H9 (cell line): ENCODE measurements around the gene PTPN11. TPM values are rescaled to one million over a fixed set of nuclear protein-coding genes. Genes with fewer than 3 reads are reported as not detected.

Source experiments
- DNase-seq: peaks from one replicate; pipeline ENCODE4 v3.0.0-alpha.2; 2017
- H2AFZ ChIP-seq: one replicate; pipeline ENCODE4 v1.6.1; 2013; ENCODE audit warnings: mild to moderate bottlenecking, low read length, control low read depth, moderate library complexity
- H2AK5ac ChIP-seq: 2 replicates; pipeline ENCODE4 v1.6.1; 2013; ENCODE audit warnings: low read length, control low read depth, mixed read lengths; ENCODE audit not compliant: insufficient read length
- H2BK120ac ChIP-seq: one replicate; pipeline ENCODE4 v1.6.1; 2013; ENCODE audit warnings: low read depth, mild to moderate bottlenecking, low read length, control low read depth, inconsistent platforms; ENCODE audit not compliant: poor library complexity, severe bottlenecking
- H2BK12ac ChIP-seq: 2 replicates; pipeline ENCODE4 v1.6.1; 2013; ENCODE audit warnings: low read length, control low read depth, mixed read lengths, low read depth; ENCODE audit not compliant: insufficient read length
- H2BK15ac ChIP-seq: 2 replicates; pipeline ENCODE4 v1.6.1; 2013; ENCODE audit warnings: low read depth, low read length, control low read depth
- H2BK20ac ChIP-seq: one replicate; pipeline ENCODE4 v1.6.1; 2013; ENCODE audit warnings: low read depth, mild to moderate bottlenecking, low read length, control low read depth, inconsistent platforms; ENCODE audit not compliant: poor library complexity, severe bottlenecking
- H2BK5ac ChIP-seq: 2 replicates; pipeline ENCODE4 v1.6.1; 2013; ENCODE audit warnings: low read length, control low read depth, mixed read lengths; ENCODE audit not compliant: insufficient read length
- H3K14ac ChIP-seq: 2 replicates; pipeline ENCODE4 v1.6.1; 2013; ENCODE audit warnings: low read length, control low read depth; ENCODE audit not compliant: insufficient read depth
- H3K18ac ChIP-seq: 2 replicates; pipeline ENCODE4 v1.6.1; 2013; ENCODE audit warnings: low read depth, mild to moderate bottlenecking, mixed read lengths, low read length, control low read depth; ENCODE audit not compliant: insufficient read length
- H3K23ac ChIP-seq: 2 replicates; pipeline ENCODE4 v1.6.1; 2013; ENCODE audit warnings: low read length, control low read depth, mixed read lengths, low read depth; ENCODE audit not compliant: insufficient read length
- H3K23me2 ChIP-seq: 2 replicates; pipeline ENCODE4 v1.6.1; 2013; ENCODE audit warnings: low read depth, mild to moderate bottlenecking, mixed read lengths, low read length, control low read depth; ENCODE audit not compliant: insufficient read length, poor library complexity, severe bottlenecking
- H3K27ac ChIP-seq: 2 replicates; pipeline ENCODE4 v1.5.1; 2013; ENCODE audit warnings: low read length, control low read depth, mixed read lengths, low read depth; ENCODE audit not compliant: insufficient read length
- H3K27me3 ChIP-seq: 2 replicates; pipeline ENCODE4 v1.6.1; 2013; ENCODE audit warnings: low read length, control low read depth, inconsistent platforms; ENCODE audit not compliant: insufficient read depth
- H3K4ac ChIP-seq: 2 replicates; pipeline ENCODE4 v1.6.1; 2013; ENCODE audit warnings: low read depth, mild to moderate bottlenecking, control low read depth, inconsistent platforms, low read length, moderate library complexity
- H3K4me1 ChIP-seq: 2 replicates; pipeline ENCODE4 v1.6.1; 2013; ENCODE audit warnings: low read length, control low read depth, inconsistent platforms; ENCODE audit not compliant: insufficient read depth
- H3K4me2 ChIP-seq: 2 replicates; pipeline ENCODE4 v1.6.1; 2013; ENCODE audit warnings: low read length, control low read depth, mixed read lengths; ENCODE audit not compliant: insufficient read length, insufficient read depth
- H3K56ac ChIP-seq: 2 replicates; pipeline ENCODE4 v1.6.1; 2013; ENCODE audit warnings: low read depth, mild to moderate bottlenecking, mixed read lengths, low read length, control low read depth; ENCODE audit not compliant: insufficient read length
- H3K79me1 ChIP-seq: 2 replicates; pipeline ENCODE4 v1.6.1; 2013; ENCODE audit warnings: low read depth, mild to moderate bottlenecking, moderate library complexity, low read length, control low read depth, inconsistent platforms; ENCODE audit not compliant: insufficient read depth, poor library complexity, severe bottlenecking
- H3K79me2 ChIP-seq: 2 replicates; pipeline ENCODE4 v1.6.1; 2013; ENCODE audit warnings: low read length, control low read depth, inconsistent platforms; ENCODE audit not compliant: insufficient read depth
- H3K9ac ChIP-seq: 2 replicates; pipeline ENCODE4 v1.6.1; 2013; ENCODE audit warnings: low read length, control low read depth, mixed read lengths; ENCODE audit not compliant: insufficient read length; ENCODE audit errors: extremely low read depth
- H3K9me3 ChIP-seq: one replicate; pipeline ENCODE4 v1.6.1; 2013; ENCODE audit warnings: low read depth, low read length, inconsistent platforms; ENCODE audit not compliant: control insufficient read depth
- H3T11ph ChIP-seq: one replicate; pipeline ENCODE4 v1.6.1; 2013; ENCODE audit warnings: mild to moderate bottlenecking, low read length, control low read depth, inconsistent platforms
- H4K20me1 ChIP-seq: one replicate; pipeline ENCODE4 v1.6.1; 2013; ENCODE audit not compliant: control insufficient read depth, insufficient read length, insufficient read depth
- H4K5ac ChIP-seq: 2 replicates; pipeline ENCODE4 v1.6.1; 2013; ENCODE audit warnings: low read depth, mild to moderate bottlenecking, mixed read lengths, low read length, control low read depth; ENCODE audit not compliant: insufficient read length
- H4K8ac ChIP-seq: replicated peaks from 2 replicates; pipeline ENCODE4 v1.6.1; 2013; ENCODE audit warnings: low read length, control low read depth, mixed read lengths, low read depth; ENCODE audit not compliant: insufficient read length
- H4K91ac ChIP-seq: 2 replicates; pipeline ENCODE4 v1.6.1; 2013; ENCODE audit warnings: low read depth, mild to moderate bottlenecking, moderate library complexity, mixed read lengths, low read length, control low read depth; ENCODE audit not compliant: insufficient read length
- H3K27ac Mint-ChIP-seq, 3 experiments: 2 replicates in 2 of 3; 3 replicates in 1 of 3; pipeline ENCODE4 v1.8.0; 2020 to 2021; ENCODE audit warnings: mixed read lengths in 3 of 3, mild to moderate bottlenecking in 1 of 3, moderate library complexity in 1 of 3
- H3K27me3 Mint-ChIP-seq: 2 replicates; pipeline ENCODE4 v1.8.0; 2021; ENCODE audit warnings: low read depth, mild to moderate bottlenecking, moderate library complexity, mixed read lengths
- H3K36me3 Mint-ChIP-seq, 3 experiments: 2 replicates in 2 of 3; 3 replicates in 1 of 3; pipeline ENCODE4 v1.8.0; 2020 to 2021; ENCODE audit warnings: low read depth in 3 of 3, mixed read lengths in 3 of 3; ENCODE audit not compliant: insufficient read depth in 1 of 3
- H3K4me1 Mint-ChIP-seq, 2 experiments: 2 replicates each; pipeline ENCODE4 v1.8.0; 2020; ENCODE audit warnings: mixed read lengths in 2 of 2
- H3K4me3 Mint-ChIP-seq, 2 experiments: 2 replicates in 1 of 2; 3 replicates in 1 of 2; pipeline ENCODE4 v1.8.0; 2020 to 2021; ENCODE audit warnings: mild to moderate bottlenecking in 2 of 2, mixed read lengths in 2 of 2, moderate library complexity in 1 of 2
- H3K9me3 Mint-ChIP-seq, 2 experiments: 2 replicates in 1 of 2; 3 replicates in 1 of 2; pipeline ENCODE4 v1.8.0; 2020; ENCODE audit warnings: mild to moderate bottlenecking in 2 of 2, mixed read lengths in 2 of 2, moderate library complexity in 1 of 2
- CTCF ChIP-seq: fragments of 200-600 bp; sonication (generic); conservative IDR thresholded peaks from 3 replicates; pipeline ENCODE4 v1.8.0; 2021; ENCODE audit warnings: antibody characterized with exemption, mild to moderate bottlenecking
- WGBS: extraction: QIAGEN DNeasy Blood & Tissue Kit; methylation state at CpG from one replicate; pipeline ENCODE4 v1.1.7; 2013; ENCODE audit warnings: missing lambda C conversion rate, low lambda C conversion rate, mixed read lengths; ENCODE audit not compliant: insufficient read length; ENCODE audit errors: extremely low coverage; 5-methylcytosine and 5-hydroxymethylcytosine counted together
- total RNA-seq: library from RNA; stranded (reverse); gene quantifications from 2 replicates; pipeline ENCODE4 v1.2.1, GENCODE V29; 2021

PTPN11 gene
- total RNA-seq, 1 experiment from 2014 or later, result 112 TPM

DNA sequence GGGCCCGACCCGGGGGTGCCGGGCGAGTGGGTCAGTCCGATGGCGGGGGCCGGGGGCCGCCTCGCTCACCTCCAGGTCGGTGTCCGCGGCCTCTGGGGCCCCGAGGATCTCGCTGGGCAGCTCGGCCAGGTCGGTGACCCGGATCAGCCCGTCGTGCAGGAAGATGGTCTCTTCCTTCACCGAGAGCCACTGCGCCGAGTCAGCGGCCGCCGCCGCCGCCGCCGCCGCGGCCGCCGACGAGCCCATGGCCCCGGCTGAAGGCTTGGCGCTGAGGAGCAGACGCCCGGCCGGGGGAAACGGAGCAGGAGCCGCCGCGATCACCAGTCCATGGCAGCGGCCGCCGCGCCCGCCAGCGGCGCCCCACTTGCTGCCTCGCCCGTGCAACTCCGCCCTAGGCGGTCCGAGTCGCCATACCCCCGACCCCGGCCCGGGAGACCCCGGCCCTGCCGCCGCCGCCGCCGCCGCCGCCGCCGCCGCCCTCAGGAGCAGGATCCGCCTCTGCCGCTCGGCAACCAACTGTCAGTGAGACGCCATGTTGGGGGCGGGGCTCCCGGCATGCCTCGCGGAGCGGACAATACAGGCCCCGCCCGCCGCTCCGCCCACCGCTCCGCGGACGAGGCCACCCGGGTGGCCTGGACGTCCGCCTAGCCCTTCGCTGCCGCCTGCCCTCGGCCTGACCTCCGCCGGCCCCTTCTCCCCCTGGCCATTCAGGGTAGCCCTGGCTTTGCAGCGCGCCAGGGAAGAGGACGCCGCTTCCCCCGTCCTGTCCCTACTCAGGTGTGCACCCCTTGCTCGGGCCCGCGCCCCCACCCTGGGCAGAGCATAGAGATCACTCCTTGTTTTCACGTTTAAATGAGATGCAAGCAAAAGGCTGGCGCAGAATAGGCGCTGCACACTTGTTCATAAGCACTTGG, 36.6 kb upstream of the PTPN11 start, which contains the start of gene HECTD4:
Gene HECTD4, minus strand, starts transcription at position 549 of the 914 bp plus-strand sequence. Its CDS starts 303 bp downstream, at position 246.
- Histone ChIP-seq H3K23ac (no peak within 1 kb of the TSS), H3K56ac (no peak within 1 kb of the TSS), H3K23me2 (no peaks in the 10 kb centered on the region), H3K18ac (no peak within 1 kb of the TSS), H4K20me1 (no peaks in the 10 kb centered on the region), H3K27me3 (no peaks in the 10 kb centered on the region), H3K79me1 (peaks cover 2% of the 10 kb centered on the region), H3T11ph (no peak within 1 kb of the TSS), H4K91ac (no peak within 1 kb of the TSS), H2AK5ac (no peak within 1 kb of the TSS), H2BK20ac (no peak within 1 kb of the TSS), H2AFZ (peak within 1 kb of the TSS; percentile 23), H2BK120ac (no peak within 1 kb of the TSS), H4K8ac (no peak within 1 kb of the TSS), H3K27ac (no peak within 1 kb of the TSS), H3K9me3 (no peaks in the 10 kb centered on the region), H3K4ac (no peak within 1 kb of the TSS), H3K4me1 (no peaks in the 10 kb centered on the region), H2BK5ac (no peak within 1 kb of the TSS), H2BK12ac (no peak within 1 kb of the TSS), H3K79me2 (peaks cover 7% of the 10 kb centered on the region; the same call in 1 of the 2 replicates), H3K14ac (no peak within 1 kb of the TSS), H4K5ac (no peak within 1 kb of the TSS), H3K4me2 (peak within 1 kb of the TSS; percentile 78), H3K9ac (peak within 1 kb of the TSS; percentile 42), H2BK15ac (no peak within 1 kb of the TSS)
- Mint-ChIP-seq H3K4me1 (peaks cover 17 to 21% of the 10 kb centered on the region in 2 experiments), H3K27ac (peak within 1 kb of the TSS in 2 of 3 experiments; percentile 88 to 94; a peak in 5 of 7 replicates), H3K36me3 (peaks cover 0 to 2% (median 0%) of the 10 kb centered on the region in 3 experiments; a peak in 3 of 7 replicates), H3K27me3 (no peaks in the 10 kb centered on the region; the same call in 1 of the 2 replicates), H3K9me3 (no peaks in the 10 kb centered on the region), H3K4me3 (peak within 1 kb of the TSS; percentile 95 to 99)
- no CpG with 5 or more reads among the region's 106 CpGs for WGBS
- peak; percentile 97 for DNase-seq
- no peak for TF ChIP-seq CTCF
